Placental epithelial cell (primary cell): ENCODE results near the gene ORC4. TPM values are rescaled to one million over a fixed set of nuclear protein-coding genes. Genes with fewer than 3 reads are reported as not detected.

Experiments used
- total RNA-seq: library from RNA; depleted of rRNA; stranded (reverse); fragments of >200 nt; gene quantifications from 2 replicates; pipeline ENCODE4 v1.2.3, GENCODE V29; 2012

Gene ORC4
- total RNA-seq: 13.0 and 61.2 TPM in 2 replicates

GRCh38 chr2:148020111-148021058, at the start of gene ORC4:
Gene ORC4 (minus strand): TSS chr2:148020737. CDS start chr2:147975958, 44,779 bp downstream.

GRCh38 chr2:148021059-148021861, 723 bp upstream of the ORC4 start, which contains the start of gene MBD5:
Gene MBD5 (plus strand): TSS chr2:148021091.

Other genes starting within 250 kb of the ORC4 start
- 41.2 and 49.1 TPM in 2 replicates for gene ACVR2A, start 175.7 kb downstream of the ORC4 start, total RNA-seq
- gene MBD5, start 354 bp upstream of the ORC4 start, total RNA-seq: 20.4 and 25.1 TPM in 2 replicates